Neural cell (in vitro differentiated cells): ENCODE data around the gene ASB10.

Source experiments
- CTCF ChIP-seq: fragments of 450-650 bp; IDR thresholded peaks from 2 replicates; pipeline ENCODE4 v1.5.1; 2014; ENCODE audit warnings: antibody characterized with exemption, mild to moderate bottlenecking, moderate library complexity; ENCODE audit not compliant: poor library complexity, severe bottlenecking
- EP300 ChIP-seq: fragments of 450-650 bp; conservative IDR thresholded peaks from 2 replicates; pipeline ENCODE4 v1.6.1; 2014; ENCODE audit warnings: antibody characterized with exemption, mild to moderate bottlenecking, moderate library complexity; ENCODE audit not compliant: poor library complexity, severe bottlenecking
- EZH2 ChIP-seq: fragments of 200-600, 300-800 bp; shearing (Covaris generic), sonication (generic); IDR thresholded peaks from 2 replicates; pipeline ENCODE4 v1.6.1; 2014; ENCODE audit warnings: antibody characterized with exemption, low read length, borderline replicate concordance, mild to moderate bottlenecking; ENCODE audit not compliant: insufficient read depth, poor library complexity, severe bottlenecking
- MXI1 ChIP-seq: fragments of 450-650 bp; conservative IDR thresholded peaks from 2 replicates; pipeline ENCODE4 v1.6.1; 2014; ENCODE audit warnings: antibody characterized with exemption, mild to moderate bottlenecking; ENCODE audit not compliant: poor library complexity, severe bottlenecking
- POLR2AphosphoS5 ChIP-seq: IDR thresholded peaks from 2 replicates; pipeline ENCODE4 v1.6.1; 2012
- RAD21 ChIP-seq: fragments of 450-650 bp; conservative IDR thresholded peaks from 2 replicates; pipeline ENCODE4 v1.6.1; 2014; ENCODE audit warnings: antibody characterized with exemption, mild to moderate bottlenecking, moderate library complexity
- SMC3 ChIP-seq: fragments of 450-650 bp; conservative IDR thresholded peaks from 2 replicates; pipeline ENCODE4 v1.6.1; 2014; ENCODE audit warnings: antibody characterized with exemption, mild to moderate bottlenecking, moderate library complexity; ENCODE audit not compliant: poor library complexity
- TAF1 ChIP-seq: IDR thresholded peaks from 2 replicates; pipeline ENCODE4 v1.6.1; 2012; ENCODE audit warnings: low read depth
- TF ChIP-seq, protein P1 (sequence below): IDR thresholded peaks from 2 replicates; pipeline ENCODE4 v1.6.1; 2012; ENCODE audit warnings: borderline replicate concordance

DNA sequence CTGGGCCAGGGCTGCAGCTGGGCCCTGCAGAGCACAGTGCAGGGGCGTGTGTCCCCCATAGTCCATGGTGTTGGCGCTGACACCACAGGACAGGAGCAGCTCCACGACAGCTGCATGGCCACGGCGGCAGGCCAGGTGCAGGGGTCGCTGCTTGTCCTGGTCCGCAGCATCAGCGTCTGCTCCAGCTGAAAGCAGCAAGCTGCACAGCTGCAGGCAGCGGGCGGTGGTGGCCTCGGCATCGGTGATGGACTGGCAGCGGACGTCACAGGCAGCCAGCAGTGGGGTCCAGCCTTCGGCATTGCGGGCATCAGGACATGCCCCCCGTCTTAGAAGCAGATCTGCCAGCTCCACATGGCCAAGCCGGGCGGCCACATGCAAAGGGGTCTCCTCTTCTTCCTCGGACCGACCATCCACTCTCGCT lies 6.0 kb downstream of the ASB10 start:
- TF ChIP-seq CTCF (no peak), EZH2 (no peak), TAF1 (no peak), POLR2AphosphoS5 (no peak), SMC3 (no peak), RAD21 (no peak), EP300 (no peak), MXI1 (no peak)
- TF ChIP-seq, protein P1, sequence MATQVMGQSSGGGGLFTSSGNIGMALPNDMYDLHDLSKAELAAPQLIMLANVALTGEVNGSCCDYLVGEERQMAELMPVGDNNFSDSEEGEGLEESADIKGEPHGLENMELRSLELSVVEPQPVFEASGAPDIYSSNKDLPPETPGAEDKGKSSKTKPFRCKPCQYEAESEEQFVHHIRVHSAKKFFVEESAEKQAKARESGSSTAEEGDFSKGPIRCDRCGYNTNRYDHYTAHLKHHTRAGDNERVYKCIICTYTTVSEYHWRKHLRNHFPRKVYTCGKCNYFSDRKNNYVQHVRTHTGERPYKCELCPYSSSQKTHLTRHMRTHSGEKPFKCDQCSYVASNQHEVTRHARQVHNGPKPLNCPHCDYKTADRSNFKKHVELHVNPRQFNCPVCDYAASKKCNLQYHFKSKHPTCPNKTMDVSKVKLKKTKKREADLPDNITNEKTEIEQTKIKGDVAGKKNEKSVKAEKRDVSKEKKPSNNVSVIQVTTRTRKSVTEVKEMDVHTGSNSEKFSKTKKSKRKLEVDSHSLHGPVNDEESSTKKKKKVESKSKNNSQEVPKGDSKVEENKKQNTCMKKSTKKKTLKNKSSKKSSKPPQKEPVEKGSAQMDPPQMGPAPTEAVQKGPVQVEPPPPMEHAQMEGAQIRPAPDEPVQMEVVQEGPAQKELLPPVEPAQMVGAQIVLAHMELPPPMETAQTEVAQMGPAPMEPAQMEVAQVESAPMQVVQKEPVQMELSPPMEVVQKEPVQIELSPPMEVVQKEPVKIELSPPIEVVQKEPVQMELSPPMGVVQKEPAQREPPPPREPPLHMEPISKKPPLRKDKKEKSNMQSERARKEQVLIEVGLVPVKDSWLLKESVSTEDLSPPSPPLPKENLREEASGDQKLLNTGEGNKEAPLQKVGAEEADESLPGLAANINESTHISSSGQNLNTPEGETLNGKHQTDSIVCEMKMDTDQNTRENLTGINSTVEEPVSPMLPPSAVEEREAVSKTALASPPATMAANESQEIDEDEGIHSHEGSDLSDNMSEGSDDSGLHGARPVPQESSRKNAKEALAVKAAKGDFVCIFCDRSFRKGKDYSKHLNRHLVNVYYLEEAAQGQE = no peak
